ENCODE data around the gene TRPV2.
A peak's percentile ranks its signal among the peaks of the same experiment; 100 is the strongest.

Gene TRPV2

DNA sequence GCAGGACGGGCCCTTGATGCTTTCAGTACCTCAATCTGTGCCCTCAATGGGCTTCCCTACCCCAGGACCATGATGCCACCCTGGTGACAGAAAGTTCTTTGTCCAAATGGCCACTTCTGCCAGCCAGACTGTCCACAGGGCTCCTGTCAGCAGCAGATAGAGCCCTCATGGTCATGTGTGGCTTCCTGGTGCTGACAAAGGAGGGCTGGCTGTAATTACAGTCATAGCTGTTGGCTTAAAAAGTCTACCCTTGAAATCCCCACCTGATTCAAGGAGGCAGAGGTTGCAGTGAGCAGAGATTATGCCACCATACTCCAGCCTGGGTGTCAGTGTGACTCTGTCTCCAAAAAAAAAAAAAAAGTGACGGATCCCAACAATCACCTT, 3.3 kb downstream of the TRPV2 start:
- no peaks in the 10 kb centered on the region for H3K9me3 ChIP-seq
- no peak overlapping the region for H3K4me3 ChIP-seq
- peak overlapping the region; percentile 92 to 93 for H3K27ac ChIP-seq
- no peaks in the 10 kb centered on the region for H3K27me3 ChIP-seq
- intact Hi-C loops (cut with DNase I; ENCODE audit: low total_unique reads), result no loop called here
- peaks cover 4 to 51% (median 39%) of the 10 kb centered on the region in 4 donors for H3K4me1 ChIP-seq
- TF ChIP-seq, protein P1, sequence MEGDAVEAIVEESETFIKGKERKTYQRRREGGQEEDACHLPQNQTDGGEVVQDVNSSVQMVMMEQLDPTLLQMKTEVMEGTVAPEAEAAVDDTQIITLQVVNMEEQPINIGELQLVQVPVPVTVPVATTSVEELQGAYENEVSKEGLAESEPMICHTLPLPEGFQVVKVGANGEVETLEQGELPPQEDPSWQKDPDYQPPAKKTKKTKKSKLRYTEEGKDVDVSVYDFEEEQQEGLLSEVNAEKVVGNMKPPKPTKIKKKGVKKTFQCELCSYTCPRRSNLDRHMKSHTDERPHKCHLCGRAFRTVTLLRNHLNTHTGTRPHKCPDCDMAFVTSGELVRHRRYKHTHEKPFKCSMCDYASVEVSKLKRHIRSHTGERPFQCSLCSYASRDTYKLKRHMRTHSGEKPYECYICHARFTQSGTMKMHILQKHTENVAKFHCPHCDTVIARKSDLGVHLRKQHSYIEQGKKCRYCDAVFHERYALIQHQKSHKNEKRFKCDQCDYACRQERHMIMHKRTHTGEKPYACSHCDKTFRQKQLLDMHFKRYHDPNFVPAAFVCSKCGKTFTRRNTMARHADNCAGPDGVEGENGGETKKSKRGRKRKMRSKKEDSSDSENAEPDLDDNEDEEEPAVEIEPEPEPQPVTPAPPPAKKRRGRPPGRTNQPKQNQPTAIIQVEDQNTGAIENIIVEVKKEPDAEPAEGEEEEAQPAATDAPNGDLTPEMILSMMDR (IDR thresholded peaks at IDR 0.05), result no peak
- no peak for DNase-seq
- H3K36me3 ChIP-seq, result peaks cover 15 to 24% (median 21%) of the 10 kb centered on the region in 3 donors

DNA sequence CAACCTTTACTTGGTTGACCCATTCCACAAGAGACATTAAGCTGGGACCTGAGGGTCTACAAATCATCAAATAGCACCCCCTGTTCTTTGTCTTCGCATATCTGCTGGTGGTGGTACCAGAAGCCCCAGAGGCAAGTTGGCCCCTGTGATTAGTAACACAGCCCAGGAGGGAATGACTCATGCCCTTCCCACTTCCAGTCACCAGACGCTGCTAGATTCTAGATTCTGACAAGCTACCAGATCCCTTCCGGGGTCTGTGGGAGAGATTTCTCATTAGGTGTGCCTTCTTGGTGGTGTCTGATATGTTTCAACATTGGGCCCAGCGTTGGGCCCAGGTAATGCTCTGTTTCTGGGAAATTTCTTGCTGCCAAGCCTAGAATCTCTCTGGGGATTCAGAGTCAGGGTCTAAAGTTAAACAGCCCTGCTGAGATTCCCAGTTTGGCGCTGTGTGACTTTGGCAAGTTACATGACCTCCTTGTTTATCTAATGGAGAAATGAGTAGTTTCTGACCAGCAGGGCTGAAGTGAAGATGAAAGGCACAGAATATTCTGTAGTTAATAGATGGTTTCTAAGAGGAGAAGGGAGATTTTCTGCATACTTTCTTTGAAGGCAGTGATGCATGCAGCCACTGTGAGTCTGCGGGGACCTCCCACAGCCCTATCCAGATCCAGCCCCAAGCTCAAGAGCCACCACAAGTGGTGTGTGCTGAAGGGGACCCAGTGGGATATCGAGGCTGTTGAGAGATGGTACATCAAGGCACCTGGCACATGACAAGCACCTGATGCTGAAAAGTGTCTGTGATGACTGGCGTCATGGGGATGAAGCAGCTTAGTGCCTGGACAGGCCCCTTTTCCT, 3.9 kb downstream of the TRPV2 start:
- DNase-seq, result peak; percentile 72 to 85

DNA sequence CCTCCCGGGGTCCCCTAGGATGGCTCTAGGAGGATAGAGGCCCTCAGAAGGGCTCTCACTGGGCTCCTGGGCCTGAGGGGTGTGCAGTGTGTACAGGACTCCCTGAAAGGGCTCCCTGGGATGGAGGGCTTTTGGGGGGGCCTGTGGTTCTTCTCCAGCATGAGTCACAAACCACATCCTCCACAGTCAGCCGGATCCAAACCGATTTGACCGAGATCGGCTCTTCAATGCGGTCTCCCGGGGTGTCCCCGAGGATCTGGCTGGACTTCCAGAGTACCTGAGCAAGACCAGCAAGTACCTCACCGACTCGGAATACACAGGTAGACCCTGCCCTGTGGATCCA, 4.5 kb downstream of the TRPV2 start:
- Histone ChIP-seq H3K27me3 (no peaks in the 10 kb centered on the region), H3K36me3 (peaks cover 21 to 32% (median 23%) of the 10 kb centered on the region in 3 donors), H3K4me3 (no peak overlapping the region), H3K4me1 (peaks cover 4 to 48% (median 38%) of the 10 kb centered on the region in 4 donors), H3K9me3 (no peaks in the 10 kb centered on the region), H3K27ac (peak overlapping the region; percentile 92 to 93)
- intact Hi-C loops (cut with DNase I; ENCODE audit: low total_unique reads), result no loop called here
- DNase-seq, result no peak
- TF ChIP-seq, protein P1 (IDR thresholded peaks at IDR 0.05), result no peak

More for the DNA sequence above, 3.9 kb downstream of the TRPV2 start:
- Histone ChIP-seq H3K27ac (peak overlapping the region; percentile 92 to 93), H3K36me3 (peaks cover 21 to 30% (median 21%) of the 10 kb centered on the region in 3 donors), H3K27me3 (no peaks in the 10 kb centered on the region), H3K4me3 (no peak overlapping the region), H3K9me3 (no peaks in the 10 kb centered on the region), H3K4me1 (peaks cover 4 to 51% (median 39%) of the 10 kb centered on the region in 4 donors)
- TF ChIP-seq, protein P1 (IDR thresholded peaks at IDR 0.05), result no peak
- intact Hi-C loops (cut with DNase I; ENCODE audit: low total_unique reads), result no loop called here

DNA sequence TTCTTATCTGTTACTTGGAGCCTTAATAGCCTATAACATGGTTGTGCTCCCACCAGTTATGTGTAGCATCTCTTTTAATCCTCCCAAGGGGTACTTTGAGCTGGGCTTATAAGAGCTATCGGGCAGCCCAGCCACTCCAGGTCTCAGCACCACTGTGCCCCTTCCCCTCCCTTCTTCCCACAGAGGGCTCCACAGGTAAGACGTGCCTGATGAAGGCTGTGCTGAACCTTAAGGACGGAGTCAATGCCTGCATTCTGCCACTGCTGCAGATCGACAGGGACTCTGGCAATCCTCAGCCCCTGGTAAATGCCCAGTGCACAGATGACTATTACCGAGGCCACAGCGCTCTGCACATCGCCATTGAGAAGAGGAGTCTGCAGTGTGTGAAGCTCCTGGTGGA, 7.0 kb downstream of the TRPV2 start:
- H3K27ac ChIP-seq, result no peak overlapping the region
- TF ChIP-seq, protein P1 (IDR thresholded peaks at IDR 0.05), result no peak
- no peaks in the 10 kb centered on the region for H3K9me3 ChIP-seq
- peaks cover 34 to 55% (median 43%) of the 10 kb centered on the region in 3 donors for H3K36me3 ChIP-seq
- no peaks in the 10 kb centered on the region for H3K27me3 ChIP-seq
- peaks cover 4 to 35% (median 30%) of the 10 kb centered on the region in 4 donors for H3K4me1 ChIP-seq
- no peak for DNase-seq
- no peak overlapping the region for H3K4me3 ChIP-seq
- intact Hi-C loops (cut with DNase I; ENCODE audit: low total_unique reads), result no loop called here

DNA sequence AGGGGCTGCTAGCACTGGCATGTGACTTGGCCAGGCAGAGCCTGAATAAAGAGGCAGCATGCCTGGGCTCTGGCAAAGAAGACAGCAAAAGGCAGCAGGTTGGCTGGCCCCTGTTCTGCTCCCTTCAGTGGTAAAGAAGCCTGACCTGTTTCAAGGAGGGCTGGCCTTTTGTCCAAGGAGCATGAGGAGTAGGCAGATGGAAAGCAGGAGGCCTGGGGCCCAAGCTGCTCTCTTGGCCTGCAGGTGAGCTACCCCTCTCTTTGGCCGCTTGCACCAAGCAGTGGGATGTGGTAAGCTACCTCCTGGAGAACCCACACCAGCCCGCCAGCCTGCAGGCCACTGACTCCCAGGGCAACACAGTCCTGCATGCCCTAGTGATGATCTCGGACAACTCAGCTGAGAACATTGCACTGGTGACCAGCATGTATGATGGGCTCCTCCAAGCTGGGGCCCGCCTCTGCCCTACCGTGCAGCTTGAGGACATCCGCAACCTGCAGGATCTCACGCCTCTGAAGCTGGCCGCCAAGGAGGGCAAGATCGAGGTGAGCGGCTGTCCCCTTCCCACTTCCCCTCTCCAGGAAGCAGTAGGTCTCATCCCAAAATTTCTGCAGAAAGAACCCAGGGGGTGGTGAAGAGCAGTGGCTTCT, 8.0 kb downstream of the TRPV2 start:
- H3K27me3 ChIP-seq, result no peaks in the 10 kb centered on the region
- H3K9me3 ChIP-seq, result no peaks in the 10 kb centered on the region
- no peak for DNase-seq
- no peak overlapping the region for H3K4me3 ChIP-seq
- H3K27ac ChIP-seq, result no peak overlapping the region
- peaks cover 4 to 26% (median 22%) of the 10 kb centered on the region in 4 donors for H3K4me1 ChIP-seq
- intact Hi-C loops (cut with DNase I; ENCODE audit: low total_unique reads), result no loop called here
- TF ChIP-seq, protein P1 (IDR thresholded peaks at IDR 0.05), result no peak
- peaks cover 43 to 58% (median 43%) of the 10 kb centered on the region in 3 donors for H3K36me3 ChIP-seq
